HL-60/S4 treated with retinoic acid at 250 ng/mL for 4 days and 3 days (cell line): ENCODE measurements around the gene SLC7A9.
"Not testable (repeated sequence)": the region's sequence is repeated elsewhere in the genome, so short reads cannot be mapped to it uniquely, and the experiment has no call there.

Source experiments
- in situ Hi-C: fragments of 300-500 bp; cut with MboI; formaldehyde crosslinking; loops from 2 replicates; pipeline ENCODE4 v1.7.0; 2022; ENCODE audit warnings: low sequenced_read_pairs

The SLC7A9 gene

DNA sequence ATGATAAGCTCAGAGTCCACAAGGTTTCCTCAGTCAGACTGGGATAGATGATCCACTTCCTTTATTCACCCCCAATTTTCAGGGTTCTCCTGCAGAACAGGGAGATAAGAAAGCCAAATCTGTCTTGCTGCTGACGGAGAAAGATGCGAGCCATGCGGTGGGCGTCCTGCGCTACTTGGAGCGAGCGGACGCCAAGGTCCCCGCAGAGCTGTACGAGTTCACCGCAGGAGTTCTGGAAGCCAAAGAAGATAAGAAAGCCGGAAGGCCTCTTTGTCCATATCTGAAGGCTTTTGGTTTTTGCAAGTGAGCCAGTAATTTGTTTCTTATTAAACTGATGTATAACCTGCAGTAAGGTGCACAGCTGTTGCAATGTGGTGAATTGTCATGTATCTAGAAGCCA is 66.7 kb downstream of the SLC7A9 start:
- in situ Hi-C loops = no loop called here

GRCh38 chr19:32800754-32801153 is 68.8 kb downstream of the SLC7A9 start:
- in situ Hi-C loops = no loop called here

GRCh38 chr19:32800191-32800590 is 69.4 kb downstream of the SLC7A9 start:
- in situ Hi-C loops = no loop called here

DNA sequence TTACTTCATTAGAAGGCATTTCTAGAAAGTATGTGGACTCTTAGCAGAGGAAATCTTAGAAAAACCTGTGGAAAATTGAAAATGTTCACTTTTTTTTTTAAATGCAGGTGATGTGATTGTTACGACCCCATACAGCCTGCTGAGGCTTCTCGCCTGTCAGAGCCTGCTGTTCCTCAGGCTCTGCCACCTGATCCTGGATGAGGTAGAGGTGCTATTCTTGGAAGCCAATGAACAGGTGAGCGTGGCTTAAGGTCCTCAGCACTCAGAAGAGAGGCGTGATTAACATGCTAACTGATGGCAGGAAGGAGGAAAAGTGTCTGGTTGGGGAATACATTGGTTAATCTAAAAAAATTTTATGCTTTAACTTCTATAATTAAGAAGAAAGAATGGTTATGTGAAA is 71.4 kb downstream of the SLC7A9 start:
- in situ Hi-C loops = no loop called here

GRCh38 chr19:32789429-32789828 is 80.1 kb downstream of the SLC7A9 start:
- in situ Hi-C loops = no loop called here

DNA sequence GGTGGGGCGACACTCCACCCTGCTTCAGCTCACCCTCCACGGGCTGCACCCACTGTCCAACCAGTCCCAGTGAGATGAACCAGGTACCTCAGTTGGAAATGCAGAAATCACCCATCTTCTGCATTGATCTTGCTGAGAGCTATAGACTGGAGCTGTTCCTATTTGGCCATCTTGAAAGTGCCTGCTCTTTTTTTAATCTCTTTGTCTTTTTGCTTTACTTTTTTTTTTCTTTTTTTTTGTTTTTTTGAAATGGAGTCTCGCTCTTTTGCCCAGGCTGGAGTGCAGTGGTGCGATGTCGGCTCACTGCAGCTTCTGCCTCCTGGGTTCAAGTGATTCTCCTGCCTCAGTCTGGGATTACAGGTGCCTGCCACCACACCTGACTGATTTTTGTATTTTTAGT is 81.7 kb downstream of the SLC7A9 start:
- in situ Hi-C loops = not testable (repeated sequence)

- in situ Hi-C loops = not testable (repeated sequence)
Observed at GRCh38 chr19:32787161-32787813, 82.3 kb downstream of the SLC7A9 start.

- in situ Hi-C loops = not testable (repeated sequence)
Observed at GRCh38 chr19:32782089-32782488, 87.5 kb downstream of the SLC7A9 start.

GRCh38 chr19:32781280-32781679 is 88.3 kb downstream of the SLC7A9 start:
- in situ Hi-C loops = no loop called here
